ENCODE results near the gene MTUS2.

GRCh38 chr13:29287237-29287636, 467.1 kb downstream of the MTUS2 start:
- TF ChIP-seq CTCF (IDR thresholded peaks at IDR 0.05) (no peak), ZFX (IDR thresholded peaks at IDR 0.05; ENCODE audit: borderline replicate concordance) (no peak)

Data from 22Rv1 (cell line).